ENCODE data around the gene TTC7B. TPM values are rescaled to one million over a fixed set of nuclear protein-coding genes. Genes with fewer than 3 reads are reported as not detected.

TTC7B gene
- total and polyA plus RNA-seq, 2 of the 8 experiments (the other 6 are each of a cell fraction or from before 2014, with no cell fraction given), result 23.7 to 34.0 TPM

- POLR2A ChIA-PET (ENCODE audit: partially characterized antibody), result no interaction called here
- Histone ChIP-seq H3K79me1 (ENCODE audit: low read depth, low read length) (no peaks in the 10 kb centered on the region), H3K4me3 (ENCODE audit: extremely low read depth in 1 of 4, insufficient read depth in 2 of 4, low read depth in 3 of 4, low read length in 4 of 4) (no peak overlapping the region), H3K27me3 (replicated peaks in 1 of 4; ENCODE audit: control insufficient read depth in 3 of 4, extremely low read depth in 1 of 4, insufficient read depth in 3 of 4, low read length in 3 of 4) (no peaks in the 10 kb centered on the region), H2AFZ (ENCODE audit: low read length) (no peak overlapping the region), H2BK15ac (ENCODE audit: low read length) (no peak overlapping the region), H2BK20ac (ENCODE audit: low read length) (no peak overlapping the region), H3K4me2 (ENCODE audit: insufficient read depth in 1 of 2, low read depth in 2 of 2, low read length in 2 of 2) (no peak overlapping the region), H3K27ac (ENCODE audit: low read depth, low read length) (no peak overlapping the region), H3K23ac (ENCODE audit: insufficient read length) (no peak overlapping the region), H3K4ac (replicated peaks; ENCODE audit: insufficient read length, low read depth, low read length) (no peak overlapping the region), H3K9me3 (ENCODE audit: insufficient read depth in 2 of 2, low read depth in 1 of 2, low read length in 1 of 2) (no peaks in the 10 kb centered on the region), H3K14ac (ENCODE audit: insufficient read length) (no peak overlapping the region), H3K79me2 (ENCODE audit: control insufficient read depth in 1 of 2, insufficient read depth in 2 of 2, low read length in 2 of 2) (no peaks in the 10 kb centered on the region), H3K36me3 (ENCODE audit: control insufficient read depth in 2 of 4, insufficient read depth in 4 of 4, low read length in 3 of 4) (no peaks in the 10 kb centered on the region; a peak in 1 of 8 replicates), H3K56ac (replicated peaks; ENCODE audit: insufficient read length, low read depth, low read length) (no peak overlapping the region), H4K20me1 (replicated peaks in 1 of 2; ENCODE audit: control insufficient read depth in 1 of 2, insufficient read depth in 2 of 2, low read length in 2 of 2) (no peaks in the 10 kb centered on the region), H4K8ac (ENCODE audit: extremely low read depth, insufficient read depth, low read length) (no peak overlapping the region), H3K4me1 (replicated peaks in 1 of 4; ENCODE audit: control insufficient read depth in 3 of 4, insufficient read depth in 4 of 4, low read length in 3 of 4) (no peaks in the 10 kb centered on the region), H4K5ac (ENCODE audit: insufficient read length, low read depth, low read length) (no peak overlapping the region), H2AK5ac (ENCODE audit: low read depth, low read length) (no peak overlapping the region), H4K91ac (replicated peaks; ENCODE audit: insufficient read length, low read length) (no peak overlapping the region), H2BK5ac (ENCODE audit: low read depth, low read length) (no peak overlapping the region), H2BK12ac (ENCODE audit: low read depth, low read length) (no peak overlapping the region), H3K23me2 (ENCODE audit: low read depth, low read length) (no peaks in the 10 kb centered on the region), H2BK120ac (replicated peaks; ENCODE audit: low read depth, low read length) (no peak overlapping the region), H3K18ac (ENCODE audit: extremely low read depth, low read length) (no peak overlapping the region), H3K9ac (replicated peaks in 1 of 4; ENCODE audit: extremely low read depth in 1 of 4, low read depth in 3 of 4, low read length in 3 of 4) (no peak overlapping the region)
- TF ChIP-seq USF2 (IDR thresholded peaks at IDR 0.05; ENCODE audit: low read length) (no peak), POLR2A (IDR thresholded peaks at IDR 0.05; ENCODE audit: control extremely low read depth in 1 of 2, low read depth in 2 of 2, low read length in 2 of 2) (no peak), EP300 (IDR thresholded peaks at IDR 0.05; ENCODE audit: borderline replicate concordance in 1 of 2, low read depth in 2 of 2, low read length in 2 of 2) (no peak), POLR2AphosphoS5 (IDR thresholded peaks at IDR 0.05; ENCODE audit: low read depth, low read length) (no peak), EZH2 (IDR thresholded peaks at IDR 0.05; ENCODE audit: low read depth, low read length, severe bottlenecking) (no peak), CHD2 (IDR thresholded peaks at IDR 0.05; ENCODE audit: low read length) (no peak), TAF7 (optimal IDR thresholded peaks at IDR 0.05; ENCODE audit: borderline replicate concordance, low read depth, low read length) (no peak), SP2 (IDR thresholded peaks at IDR 0.05; ENCODE audit: low read length) (no peak), NANOG (IDR thresholded peaks at IDR 0.05; ENCODE audit: insufficient read depth, low read depth, low read length, poor library complexity, severe bottlenecking) (no peak)
- FAIRE-seq (no peak), DNase-seq (ENCODE audit: low read depth in 1 of 2, low spot score in 2 of 2) (no peak)
- 97% methylated on average over 7 of the region's 8 CpGs; no CpG with 5 or more reads in 1 of the 2 experiments for whole genome bisulfite sequencing, 2 experiments (ENCODE audit: extremely low coverage in 1 of 2, insufficient coverage in 1 of 2, insufficient read length in 1 of 2, insufficient replicate concordance in 2 of 2, low coverage in 1 of 2, low lambda C conversion rate in 2 of 2, missing lambda C conversion rate in 1 of 2)
- CTCF ChIA-PET (ENCODE audit: partially characterized antibody), result interaction anchor here (0.9 to 1.4 kb wide), 3 partner anchors 15 to 88 kb away, joined by 3 read pairs; no protein-coding TSS in a partner anchor
Observed at GRCh38 chr14:90740081-90740480, 76.1 kb downstream of the TTC7B start.
